SK-MEL-5 (cell line): Measurements from ENCODE around the gene TMEM63B. TPM values are rescaled to one million over a fixed set of nuclear protein-coding genes. Genes with fewer than 3 reads are reported as not detected.
"Not testable (repeated sequence)": the region's sequence is repeated elsewhere in the genome, so short reads cannot be mapped to it uniquely, and the experiment has no call there.

Experiments used
- DNase-seq: peaks from one replicate; pipeline ENCODE4 v3.0.0-alpha.2; 2016; ENCODE audit warnings: low read depth, low spot score
- in situ Hi-C: cut with HindIII; loops from 2 replicates; pipeline ENCODE4 v1.10.0; 2016; ENCODE audit warnings: low sequenced_read_pairs, high pct_unique_total_duplicates, low pct_unique_long_range_greater_than_20kb
- total RNA-seq: library from RNA; depleted of rRNA; stranded (reverse); fragments of >200 nt; shearing (Covaris generic); gene quantifications from 2 replicates; pipeline ENCODE4 v1.2.3, GENCODE V29; 2014; rRNA removed

The TMEM63B gene
- total RNA-seq, 1 experiment from 2014 or later: 23.6 TPM

GRCh38 chr6:44193307-44193910 lies 66.1 kb downstream of the TMEM63B start:
- in situ Hi-C loops: no loop called here
- no peak for DNase-seq

- DNase-seq: no peak
- in situ Hi-C loops: no loop called here
Observed at GRCh38 chr6:44194326-44194725, 67.0 kb downstream of the TMEM63B start.

- DNase-seq, in situ Hi-C loops: not testable (repeated sequence)
Observed at GRCh38 chr6:44196351-44196750, 69.0 kb downstream of the TMEM63B start.

- in situ Hi-C loops: no loop called here
- DNase-seq: no peak
Observed at GRCh38 chr6:44198684-44199083, 71.3 kb downstream of the TMEM63B start.

- no peak for DNase-seq
- in situ Hi-C loops: no loop called here
Observed at GRCh38 chr6:44199883-44200282, 72.5 kb downstream of the TMEM63B start.

GRCh38 chr6:44201200-44201599 lies 73.8 kb downstream of the TMEM63B start:
- in situ Hi-C loops: no loop called here
- no peak for DNase-seq

GRCh38 chr6:44201638-44202303 lies 74.4 kb downstream of the TMEM63B start:
- in situ Hi-C loops: no loop called here
- no peak for DNase-seq

GRCh38 chr6:44202332-44202971 lies 75.1 kb downstream of the TMEM63B start:
- in situ Hi-C loops: no loop called here
- no peak for DNase-seq

GRCh38 chr6:44202972-44203750 lies 75.8 kb downstream of the TMEM63B start:
- DNase-seq: no peak
- in situ Hi-C loops: no loop called here

GRCh38 chr6:44203955-44204354 lies 76.6 kb downstream of the TMEM63B start:
- no peak for DNase-seq
- in situ Hi-C loops: no loop called here

Other genes with a start within 250 kb of the TMEM63B start
- 60.0 and 61.2 TPM in 2 replicates for gene MRPL14, start 102 bp upstream of the TMEM63B start, total RNA-seq
- gene CAPN11, start 31.3 kb downstream of the TMEM63B start, total RNA-seq: not detected in 2 replicates
- not detected in 2 replicates for gene MYMX, start 89.4 kb downstream of the TMEM63B start, total RNA-seq
- 8.6 and 9.3 TPM in 2 replicates for gene SLC29A1, start 96.0 kb downstream of the TMEM63B start, total RNA-seq
- 1,764 and 1,784 TPM in 2 replicates for gene HSP90AB1, start 119.5 kb downstream of the TMEM63B start, total RNA-seq
- gene SLC35B2, start 130.0 kb downstream of the TMEM63B start, total RNA-seq: 334 and 361 TPM in 2 replicates
- gene NFKBIE, start 138.0 kb downstream of the TMEM63B start, total RNA-seq: 11.6 and 12.5 TPM in 2 replicates
- gene TMEM151B, start 142.9 kb downstream of the TMEM63B start, total RNA-seq: 0.05 and 0.16 TPM in 2 replicates
- 21.7 and 22.2 TPM in 2 replicates for gene AARS2, start 185.8 kb downstream of the TMEM63B start, total RNA-seq
- gene SPATS1, start 215.1 kb downstream of the TMEM63B start, total RNA-seq: 0.53 and 0.74 TPM in 2 replicates